ENCODE measurements around the gene PRELID2.

DNA sequence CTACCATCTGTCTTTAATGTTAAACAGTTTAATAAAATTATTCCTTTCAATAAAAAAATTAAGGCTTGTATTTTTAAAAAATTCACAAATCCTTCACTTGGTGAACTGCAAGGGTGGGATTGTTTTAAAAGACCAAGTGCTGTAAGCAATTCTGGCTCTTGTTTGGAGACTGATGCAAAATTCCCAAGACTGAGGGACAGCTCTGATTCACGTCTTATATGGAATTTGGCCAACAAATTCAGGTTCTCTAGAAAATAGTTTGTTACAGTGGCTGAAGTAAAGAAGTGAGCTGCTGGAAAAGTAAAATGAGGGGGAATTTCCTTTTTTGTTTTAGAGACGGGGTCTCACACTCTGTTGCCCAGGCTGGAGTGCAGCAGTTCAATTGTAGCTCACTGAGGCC is 58.3 kb downstream of the PRELID2 start:
- TF ChIP-seq, protein P1, sequence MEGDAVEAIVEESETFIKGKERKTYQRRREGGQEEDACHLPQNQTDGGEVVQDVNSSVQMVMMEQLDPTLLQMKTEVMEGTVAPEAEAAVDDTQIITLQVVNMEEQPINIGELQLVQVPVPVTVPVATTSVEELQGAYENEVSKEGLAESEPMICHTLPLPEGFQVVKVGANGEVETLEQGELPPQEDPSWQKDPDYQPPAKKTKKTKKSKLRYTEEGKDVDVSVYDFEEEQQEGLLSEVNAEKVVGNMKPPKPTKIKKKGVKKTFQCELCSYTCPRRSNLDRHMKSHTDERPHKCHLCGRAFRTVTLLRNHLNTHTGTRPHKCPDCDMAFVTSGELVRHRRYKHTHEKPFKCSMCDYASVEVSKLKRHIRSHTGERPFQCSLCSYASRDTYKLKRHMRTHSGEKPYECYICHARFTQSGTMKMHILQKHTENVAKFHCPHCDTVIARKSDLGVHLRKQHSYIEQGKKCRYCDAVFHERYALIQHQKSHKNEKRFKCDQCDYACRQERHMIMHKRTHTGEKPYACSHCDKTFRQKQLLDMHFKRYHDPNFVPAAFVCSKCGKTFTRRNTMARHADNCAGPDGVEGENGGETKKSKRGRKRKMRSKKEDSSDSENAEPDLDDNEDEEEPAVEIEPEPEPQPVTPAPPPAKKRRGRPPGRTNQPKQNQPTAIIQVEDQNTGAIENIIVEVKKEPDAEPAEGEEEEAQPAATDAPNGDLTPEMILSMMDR (IDR thresholded peaks at IDR 0.05; ENCODE audit: insufficient read depth, low read depth, low read length) = no peak
- no peak for TF ChIP-seq EZH2 (IDR thresholded peaks at IDR 0.05; ENCODE audit: insufficient read depth, low read length)

All from astrocyte (in vitro differentiated cells and primary cell).